Ascending aorta (tissue), 2 donors: ENCODE data around the gene SLC22A4. TPM values are rescaled to one million over a fixed set of nuclear protein-coding genes. Genes with fewer than 3 reads are reported as not detected.

ENCODE experiments used
- DNase-seq, 2 donors: peaks; one replicate each; pipeline ENCODE4 v3.0.0-alpha.2; 2019; ENCODE audit warnings: low spot score in 2 of 2
- H3K27ac ChIP-seq, 2 donors: fragments of 200-600 bp; sonication (generic); one replicate each; pipeline ENCODE4 v1.5.1; 2016 to 2017; ENCODE audit warnings: mild to moderate bottlenecking in 1 of 2
- H3K27me3 ChIP-seq: fragments of 200-600 bp; sonication (generic); one replicate; pipeline ENCODE4 v1.5.1; 2017
- H3K36me3 ChIP-seq, 2 donors: fragments of 200-600 bp; sonication (generic); one replicate each; pipeline ENCODE4 v1.5.1; 2016
- H3K4me1 ChIP-seq, 2 donors: fragments of 200-600 bp; sonication (generic); one replicate each; pipeline ENCODE4 v1.5.1; 2016 to 2017; ENCODE audit warnings: mild to moderate bottlenecking in 1 of 2
- H3K4me3 ChIP-seq, 2 donors: fragments of 200-600 bp; sonication (generic); one replicate each; pipeline ENCODE4 v1.5.1; 2016 to 2017; ENCODE audit warnings: mild to moderate bottlenecking in 1 of 2
- H3K9me3 ChIP-seq, 2 donors: fragments of 200-600 bp; sonication (generic); one replicate each; pipeline ENCODE4 v1.5.1; 2016
- intact Hi-C: fragments of 100-400 bp; cut with DNase I; formaldehyde crosslinking; loops from one replicate; pipeline ENCODE4 v1.15.1; 2023
- total RNA-seq: library from RNA; depleted of rRNA; stranded (reverse); fragments of >200 nt; gene quantifications from one replicate; pipeline ENCODE4 v1.1.0, GENCODE V29; 2016
- TF ChIP-seq, protein P1 (sequence below), 3 experiments: fragments of 200-600 bp in 2 of 3; fragments of 450-650 bp in 1 of 3; sonication (generic) in 2 of 3; IDR thresholded peaks; one replicate each; pipeline ENCODE4 v1.5.1; 2016 to 2019; ENCODE audit warnings: antibody characterized with exemption in 3 of 3, mild to moderate bottlenecking in 1 of 3, moderate library complexity in 1 of 3

Gene SLC22A4
- total RNA-seq, 1 donor from 2014 or later = 18.1 TPM

- Histone ChIP-seq H3K36me3 (peaks cover 6 to 20% of the 10 kb centered on the region in 2 donors), H3K9me3 (no peaks in the 10 kb centered on the region), H3K27me3 (no peaks in the 10 kb centered on the region), H3K4me1 (peaks cover 24 to 54% of the 10 kb centered on the region in 2 donors), H3K27ac (peak overlapping the region; percentile 94 to 98), H3K4me3 (no peak overlapping the region)
- TF ChIP-seq, protein P1, sequence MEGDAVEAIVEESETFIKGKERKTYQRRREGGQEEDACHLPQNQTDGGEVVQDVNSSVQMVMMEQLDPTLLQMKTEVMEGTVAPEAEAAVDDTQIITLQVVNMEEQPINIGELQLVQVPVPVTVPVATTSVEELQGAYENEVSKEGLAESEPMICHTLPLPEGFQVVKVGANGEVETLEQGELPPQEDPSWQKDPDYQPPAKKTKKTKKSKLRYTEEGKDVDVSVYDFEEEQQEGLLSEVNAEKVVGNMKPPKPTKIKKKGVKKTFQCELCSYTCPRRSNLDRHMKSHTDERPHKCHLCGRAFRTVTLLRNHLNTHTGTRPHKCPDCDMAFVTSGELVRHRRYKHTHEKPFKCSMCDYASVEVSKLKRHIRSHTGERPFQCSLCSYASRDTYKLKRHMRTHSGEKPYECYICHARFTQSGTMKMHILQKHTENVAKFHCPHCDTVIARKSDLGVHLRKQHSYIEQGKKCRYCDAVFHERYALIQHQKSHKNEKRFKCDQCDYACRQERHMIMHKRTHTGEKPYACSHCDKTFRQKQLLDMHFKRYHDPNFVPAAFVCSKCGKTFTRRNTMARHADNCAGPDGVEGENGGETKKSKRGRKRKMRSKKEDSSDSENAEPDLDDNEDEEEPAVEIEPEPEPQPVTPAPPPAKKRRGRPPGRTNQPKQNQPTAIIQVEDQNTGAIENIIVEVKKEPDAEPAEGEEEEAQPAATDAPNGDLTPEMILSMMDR (IDR thresholded peaks at IDR 0.05) = no peak
- intact Hi-C loops = loop anchor here (2.0 to 5.0 kb wide), 2 partner anchors 30 to 103 kb away; partner anchors contain the start of genes SLC22A4 and SLC22A5
- peak in 1 of 2 donors; percentile 59 for DNase-seq
Observed at GRCh38 chr5:132264546-132265335, 29.5 kb upstream of the SLC22A4 start.

- DNase-seq = peak in 1 of 2 donors; percentile 92
- peak overlapping the region; percentile 94 to 98 for H3K27ac ChIP-seq
- peaks cover 6 to 24% of the 10 kb centered on the region in 2 donors for H3K36me3 ChIP-seq
- TF ChIP-seq, protein P1 (IDR thresholded peaks at IDR 0.05) = no peak
- H3K4me3 ChIP-seq = no peak overlapping the region
- no peaks in the 10 kb centered on the region for H3K27me3 ChIP-seq
- H3K4me1 ChIP-seq = peaks cover 19 to 47% of the 10 kb centered on the region in 2 donors
- intact Hi-C loops = loop anchor here (2.0 to 5.0 kb wide), 2 partner anchors 29 to 102 kb away; partner anchors contain the start of genes SLC22A4 and SLC22A5
- no peaks in the 10 kb centered on the region for H3K9me3 ChIP-seq
Observed at GRCh38 chr5:132265336-132266030, 28.7 kb upstream of the SLC22A4 start.

DNA sequence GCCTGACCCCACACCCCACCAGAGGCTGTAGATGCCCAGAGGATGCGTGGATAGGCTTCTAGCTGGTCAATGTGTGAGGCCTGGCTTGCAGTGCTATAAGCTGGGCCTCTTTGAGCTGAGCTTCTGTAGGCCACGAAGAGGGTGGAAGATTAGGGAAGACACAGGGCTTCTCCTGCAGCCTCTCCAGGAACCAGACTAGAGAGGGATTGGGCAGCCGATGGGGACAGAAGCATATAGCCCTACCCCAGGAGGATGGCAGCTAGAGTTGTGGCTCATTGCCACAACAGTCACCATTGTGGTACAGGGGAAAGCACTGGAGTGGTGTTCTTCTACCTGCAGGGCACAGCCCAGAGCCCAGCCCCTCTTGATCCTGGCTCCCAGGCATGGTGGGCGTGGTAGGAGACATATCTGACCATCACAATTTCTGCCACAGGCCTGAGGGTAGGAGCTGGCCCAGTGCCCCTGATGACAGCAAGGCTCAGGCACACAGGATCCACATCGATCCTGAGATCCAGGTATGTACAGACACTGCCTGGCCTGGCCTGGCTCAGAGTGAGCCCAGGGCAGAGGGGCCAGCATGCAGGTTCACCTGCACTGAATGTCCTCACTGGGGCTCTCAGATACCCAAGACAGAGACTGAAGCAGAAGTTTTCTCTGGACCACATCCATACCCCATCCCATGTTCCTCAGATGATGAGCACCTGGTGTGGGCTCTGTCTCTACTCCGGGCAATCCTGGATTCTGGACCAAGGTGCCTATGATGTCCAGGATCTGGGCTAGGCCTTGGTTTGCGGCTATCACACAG is 28.0 kb upstream of the SLC22A4 start:
- Histone ChIP-seq H3K36me3 (peaks cover 9 to 29% of the 10 kb centered on the region in 2 donors), H3K4me1 (peaks cover 12 to 39% of the 10 kb centered on the region in 2 donors), H3K4me3 (no peak overlapping the region), H3K27ac (peak overlapping the region; percentile 94 to 98), H3K9me3 (no peaks in the 10 kb centered on the region), H3K27me3 (no peaks in the 10 kb centered on the region)
- intact Hi-C loops = loop anchor here (5.0 kb wide), 1 partner anchor 101 kb away; the partner anchor contains the start of gene SLC22A5
- DNase-seq = peak in 1 of 2 donors; percentile 66
- TF ChIP-seq, protein P1 (IDR thresholded peaks at IDR 0.05) = no peak

GRCh38 chr5:132266836-132267160 is 27.4 kb upstream of the SLC22A4 start:
- intact Hi-C loops = loop anchor here (5.0 kb wide), 1 partner anchor 101 kb away; the partner anchor contains the start of gene SLC22A5
- DNase-seq = peak in 1 of 2 donors; percentile 57
- peaks cover 14 to 35% of the 10 kb centered on the region in 2 donors for H3K36me3 ChIP-seq
- no peak overlapping the region for H3K4me3 ChIP-seq
- peak overlapping the region; percentile 94 to 98 for H3K27ac ChIP-seq
- H3K4me1 ChIP-seq = peaks cover 9 to 34% of the 10 kb centered on the region in 2 donors
- no peaks in the 10 kb centered on the region for H3K9me3 ChIP-seq
- H3K27me3 ChIP-seq = no peaks in the 10 kb centered on the region
- TF ChIP-seq, protein P1 (IDR thresholded peaks at IDR 0.05) = no peak

DNA sequence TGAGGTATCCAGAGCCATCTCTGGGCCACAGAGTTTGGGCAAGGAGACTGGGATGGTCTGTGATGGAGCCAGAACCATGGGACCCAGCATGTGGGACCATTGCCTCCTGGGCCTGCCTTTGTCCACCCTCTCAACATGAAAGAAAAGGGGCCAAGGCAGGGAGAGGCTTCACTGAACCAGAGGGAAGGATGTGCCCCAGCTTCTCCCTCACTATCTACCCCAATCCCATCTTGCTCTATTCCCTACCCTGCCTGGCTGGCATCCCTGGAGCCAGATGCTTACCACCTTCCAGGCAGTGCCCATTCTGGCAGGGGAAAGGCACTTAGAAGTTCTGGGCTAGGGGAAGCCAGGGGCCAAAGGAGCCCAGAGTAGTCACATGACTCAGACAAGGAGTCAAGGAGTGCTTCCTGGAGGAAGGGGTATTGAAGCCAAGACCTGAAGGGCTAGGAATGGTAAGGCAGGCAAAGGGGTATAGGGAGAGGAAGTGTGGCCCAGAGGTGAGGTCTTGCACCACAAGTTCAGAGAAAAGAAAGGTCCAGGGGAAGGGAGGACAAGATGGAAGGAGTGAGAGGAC is 26.9 kb upstream of the SLC22A4 start:
- H3K27ac ChIP-seq = peak overlapping the region; percentile 94 to 98
- H3K27me3 ChIP-seq = no peaks in the 10 kb centered on the region
- H3K4me1 ChIP-seq = peaks cover 9 to 30% of the 10 kb centered on the region in 2 donors
- TF ChIP-seq, protein P1 (IDR thresholded peaks at IDR 0.05) = no peak
- intact Hi-C loops = loop anchor here (5.0 kb wide), 1 partner anchor 100 kb away; the partner anchor contains the start of gene SLC22A5
- peak in 1 of 2 donors; percentile 52 for DNase-seq
- H3K36me3 ChIP-seq = peaks cover 18 to 39% of the 10 kb centered on the region in 2 donors
- no peak overlapping the region for H3K4me3 ChIP-seq
- H3K9me3 ChIP-seq = no peaks in the 10 kb centered on the region
